ENCODE measurements around the gene NKIRAS2. TPM values are rescaled to one million over a fixed set of nuclear protein-coding genes. Genes with fewer than 3 reads are reported as not detected.

The NKIRAS2 gene
- total RNA-seq, 1 donor: 27.1 TPM

GRCh38 chr17:42027590-42027889 is 7.7 kb downstream of the NKIRAS2 start:
- TF ChIP-seq, protein P1, sequence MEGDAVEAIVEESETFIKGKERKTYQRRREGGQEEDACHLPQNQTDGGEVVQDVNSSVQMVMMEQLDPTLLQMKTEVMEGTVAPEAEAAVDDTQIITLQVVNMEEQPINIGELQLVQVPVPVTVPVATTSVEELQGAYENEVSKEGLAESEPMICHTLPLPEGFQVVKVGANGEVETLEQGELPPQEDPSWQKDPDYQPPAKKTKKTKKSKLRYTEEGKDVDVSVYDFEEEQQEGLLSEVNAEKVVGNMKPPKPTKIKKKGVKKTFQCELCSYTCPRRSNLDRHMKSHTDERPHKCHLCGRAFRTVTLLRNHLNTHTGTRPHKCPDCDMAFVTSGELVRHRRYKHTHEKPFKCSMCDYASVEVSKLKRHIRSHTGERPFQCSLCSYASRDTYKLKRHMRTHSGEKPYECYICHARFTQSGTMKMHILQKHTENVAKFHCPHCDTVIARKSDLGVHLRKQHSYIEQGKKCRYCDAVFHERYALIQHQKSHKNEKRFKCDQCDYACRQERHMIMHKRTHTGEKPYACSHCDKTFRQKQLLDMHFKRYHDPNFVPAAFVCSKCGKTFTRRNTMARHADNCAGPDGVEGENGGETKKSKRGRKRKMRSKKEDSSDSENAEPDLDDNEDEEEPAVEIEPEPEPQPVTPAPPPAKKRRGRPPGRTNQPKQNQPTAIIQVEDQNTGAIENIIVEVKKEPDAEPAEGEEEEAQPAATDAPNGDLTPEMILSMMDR (IDR thresholded peaks at IDR 0.05; ENCODE audit: insufficient read depth, low read length): no peak
- no peak overlapping the region for H3K4me3 ChIP-seq (ENCODE audit: low read depth, low read length)
- DNase-seq (ENCODE audit: low read depth): no peak

- TF ChIP-seq, protein P1 (IDR thresholded peaks at IDR 0.05; ENCODE audit: insufficient read depth, low read length): no peak
- no peak for DNase-seq (ENCODE audit: low read depth)
- no peak overlapping the region for H3K4me3 ChIP-seq (ENCODE audit: low read depth, low read length)
These were observed 8.3 kb downstream of the NKIRAS2 start for GRCh38 chr17:42027961-42028790.

GRCh38 chr17:42028791-42029127 is 8.9 kb downstream of the NKIRAS2 start:
- DNase-seq (ENCODE audit: low read depth): no peak
- H3K4me3 ChIP-seq (ENCODE audit: low read depth, low read length): no peak overlapping the region
- TF ChIP-seq, protein P1 (IDR thresholded peaks at IDR 0.05; ENCODE audit: insufficient read depth, low read length): no peak

DNA sequence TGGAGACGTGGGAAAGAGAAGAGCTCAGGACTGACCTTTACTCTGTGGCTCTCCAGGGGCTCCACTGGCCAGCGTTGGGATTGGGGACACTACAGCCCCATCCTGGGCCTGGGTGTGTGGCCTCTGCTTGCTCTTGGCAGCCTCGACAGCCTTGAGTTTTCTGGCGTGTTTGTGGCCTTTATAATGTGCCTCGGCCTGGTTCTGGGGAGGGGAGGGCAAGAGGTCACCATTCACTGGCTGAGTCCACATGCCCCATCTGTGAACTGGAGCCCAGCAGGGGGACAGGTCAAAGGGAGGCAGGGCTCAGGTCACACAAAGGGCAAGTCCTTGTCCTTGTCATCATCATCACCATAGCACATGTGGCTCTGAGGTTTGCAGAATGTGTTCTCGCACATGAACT is 11.7 kb downstream of the NKIRAS2 start:
- TF ChIP-seq, protein P1 (IDR thresholded peaks at IDR 0.05; ENCODE audit: insufficient read depth, low read length): no peak
- no peak for DNase-seq (ENCODE audit: low read depth)
- no peak overlapping the region for H3K4me3 ChIP-seq (ENCODE audit: low read depth, low read length)

GRCh38 chr17:42034059-42034458 is 14.2 kb downstream of the NKIRAS2 start:
- TF ChIP-seq, protein P1 (IDR thresholded peaks at IDR 0.05; ENCODE audit: insufficient read depth, low read length): no peak
- H3K4me3 ChIP-seq (ENCODE audit: low read depth, low read length): no peak overlapping the region
- DNase-seq (ENCODE audit: low read depth): no peak

DNA sequence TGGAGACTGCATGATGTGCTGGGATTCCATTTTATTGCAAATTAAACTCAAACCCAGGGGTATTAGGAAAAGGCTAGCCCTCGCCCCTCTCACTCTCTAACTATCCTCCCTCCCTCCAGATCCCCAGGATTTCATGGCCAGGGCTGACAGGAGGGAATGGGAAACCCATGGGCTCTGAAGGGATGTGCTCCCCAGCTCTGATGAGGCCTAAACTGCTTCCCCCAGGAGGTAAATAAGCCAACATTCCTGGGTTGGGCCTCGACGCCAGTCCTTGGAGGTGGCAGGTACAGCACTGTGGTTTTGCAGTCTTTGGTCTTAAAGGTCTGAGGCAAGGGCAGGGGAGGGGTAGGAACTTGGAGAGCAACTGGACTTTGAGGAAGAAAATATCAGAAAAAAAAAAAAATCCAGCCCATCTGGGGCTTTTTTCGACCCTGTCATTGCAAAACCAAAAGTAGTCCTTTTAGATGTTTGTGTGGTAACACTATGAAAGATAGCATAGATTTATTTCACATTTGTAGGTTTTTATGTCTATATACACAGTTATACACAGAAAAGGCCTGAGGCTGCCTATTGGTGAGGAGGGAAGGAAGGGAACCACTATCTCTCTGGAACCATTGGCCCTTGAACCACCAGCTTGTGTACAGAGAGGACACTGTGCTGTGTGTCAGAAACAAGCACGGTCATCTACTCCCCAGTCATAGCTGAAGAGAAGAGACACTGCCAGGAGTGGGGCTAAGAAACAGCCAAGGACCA is 18.5 kb downstream of the NKIRAS2 start:
- DNase-seq (ENCODE audit: low read depth): no peak
- TF ChIP-seq, protein P1 (IDR thresholded peaks at IDR 0.05; ENCODE audit: insufficient read depth, low read length): no peak
- no peak overlapping the region for H3K4me3 ChIP-seq (ENCODE audit: low read depth, low read length)

All from fibroblast of the aortic adventitia (primary cell).